MM.1S (cell line): Measurements from ENCODE around the gene SFRP5.

Source experiments
- EZH2 ChIP-seq: fragments of 300-600 bp; sonication (generic); optimal IDR thresholded peaks from 2 replicates; pipeline ENCODE3; 2017; ENCODE audit warnings: low read depth, mild to moderate bottlenecking, antibody characterized with exemption, low read length, mixed read lengths
- TF ChIP-seq, protein P1 (sequence below): fragments of 300-600 bp; sonication (generic); IDR thresholded peaks from 2 replicates; pipeline ENCODE4 v1.5.1; 2016; ENCODE audit warnings: antibody characterized with exemption, low read length, mixed read lengths

DNA sequence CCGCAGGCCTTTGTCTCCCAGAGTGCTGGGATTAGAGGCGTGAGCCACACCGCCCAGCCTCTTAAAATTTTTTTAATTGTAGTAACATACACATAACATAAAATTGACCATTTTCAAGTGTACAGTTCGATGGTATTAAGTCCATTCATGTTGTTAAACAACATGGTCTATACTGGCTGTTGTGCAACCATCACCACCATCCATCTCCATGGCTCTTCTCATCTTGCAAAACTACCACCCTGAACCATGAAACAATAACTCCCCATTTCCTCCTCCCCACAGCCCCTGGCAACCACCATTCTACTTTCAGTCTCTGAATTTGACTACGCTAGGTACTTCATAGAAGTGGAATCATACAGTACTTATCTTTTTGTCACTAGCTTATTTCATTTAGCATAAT, 42.8 kb downstream of the SFRP5 start:
- TF ChIP-seq, protein P1, sequence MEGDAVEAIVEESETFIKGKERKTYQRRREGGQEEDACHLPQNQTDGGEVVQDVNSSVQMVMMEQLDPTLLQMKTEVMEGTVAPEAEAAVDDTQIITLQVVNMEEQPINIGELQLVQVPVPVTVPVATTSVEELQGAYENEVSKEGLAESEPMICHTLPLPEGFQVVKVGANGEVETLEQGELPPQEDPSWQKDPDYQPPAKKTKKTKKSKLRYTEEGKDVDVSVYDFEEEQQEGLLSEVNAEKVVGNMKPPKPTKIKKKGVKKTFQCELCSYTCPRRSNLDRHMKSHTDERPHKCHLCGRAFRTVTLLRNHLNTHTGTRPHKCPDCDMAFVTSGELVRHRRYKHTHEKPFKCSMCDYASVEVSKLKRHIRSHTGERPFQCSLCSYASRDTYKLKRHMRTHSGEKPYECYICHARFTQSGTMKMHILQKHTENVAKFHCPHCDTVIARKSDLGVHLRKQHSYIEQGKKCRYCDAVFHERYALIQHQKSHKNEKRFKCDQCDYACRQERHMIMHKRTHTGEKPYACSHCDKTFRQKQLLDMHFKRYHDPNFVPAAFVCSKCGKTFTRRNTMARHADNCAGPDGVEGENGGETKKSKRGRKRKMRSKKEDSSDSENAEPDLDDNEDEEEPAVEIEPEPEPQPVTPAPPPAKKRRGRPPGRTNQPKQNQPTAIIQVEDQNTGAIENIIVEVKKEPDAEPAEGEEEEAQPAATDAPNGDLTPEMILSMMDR: no peak
- no peak for TF ChIP-seq EZH2
